CD4-positive, alpha-beta memory T cell (primary cell): ENCODE data around the gene ENO4. TPM values are rescaled to one million over a fixed set of nuclear protein-coding genes. Genes with fewer than 3 reads are reported as not detected.

Experiments used
- CTCF ChIA-PET: fragments of 350-600 bp; sonication (Branson Sonifier 250); formaldehyde crosslinking; loops from one replicate; lab custom pipeline; 2021; ENCODE audit warnings: inconsistent platforms; ENCODE audit not compliant: partially characterized antibody; lab: Charles Lee
- POLR2A ChIA-PET: fragments of 350-600 bp; sonication (Branson Sonifier 250); formaldehyde crosslinking; loops from one replicate; lab custom pipeline; 2021; ENCODE audit not compliant: partially characterized antibody; lab: Charles Lee
- DNase-seq, 5 donors: peaks; one replicate each; pipeline versions ENCODE4 v3.0.0 to v3.0.0-alpha.2; 2020 to 2022; ENCODE audit warnings: mixed read lengths in 1 of 5
- H3K27ac ChIP-seq: one replicate; pipeline ENCODE4 v1.7.0; 2013; ENCODE audit warnings: low read depth, low read length
- H3K27me3 ChIP-seq: 2 replicates; pipeline ENCODE4 v1.7.0; 2013; ENCODE audit warnings: mild to moderate bottlenecking, low read length, moderate library complexity; ENCODE audit not compliant: insufficient read depth
- H3K36me3 ChIP-seq: 2 replicates; pipeline ENCODE4 v1.7.0; 2013; ENCODE audit warnings: mild to moderate bottlenecking, low read length, moderate library complexity; ENCODE audit not compliant: insufficient read depth
- H3K4me1 ChIP-seq: 2 replicates; pipeline ENCODE4 v1.7.0; 2013; ENCODE audit warnings: mild to moderate bottlenecking, low read length, moderate library complexity; ENCODE audit not compliant: insufficient read depth
- H3K4me3 ChIP-seq, 2 donors: one replicate each; pipeline ENCODE4 v1.7.0; 2013; ENCODE audit warnings: low read length in 2 of 2, mild to moderate bottlenecking in 1 of 2
- H3K9me3 ChIP-seq, 2 donors: one replicate each; pipeline ENCODE4 v1.7.0; 2013; ENCODE audit warnings: low read length in 2 of 2, control low read depth in 1 of 2; ENCODE audit not compliant: control insufficient read depth in 1 of 2
- H3K27ac Mint-ChIP-seq, 7 donors: one replicate each; pipeline ENCODE4 v1.8.0; 2020 to 2021; ENCODE audit warnings: mixed read lengths in 7 of 7, mild to moderate bottlenecking in 6 of 7, inconsistent platforms in 3 of 7, moderate library complexity in 3 of 7
- H3K27me3 Mint-ChIP-seq, 2 donors: one replicate each; pipeline ENCODE4 v1.8.0; 2020 to 2021; ENCODE audit warnings: mixed read lengths in 2 of 2
- H3K36me3 Mint-ChIP-seq, 2 donors: one replicate each; pipeline ENCODE4 v1.8.0; 2020 to 2021; ENCODE audit warnings: mixed read lengths in 2 of 2, inconsistent platforms in 1 of 2, mild to moderate bottlenecking in 1 of 2
- H3K4me1 Mint-ChIP-seq, 4 donors: one replicate each; pipeline ENCODE4 v1.8.0; 2020 to 2021; ENCODE audit warnings: mixed read lengths in 4 of 4, mild to moderate bottlenecking in 1 of 4
- H3K4me3 Mint-ChIP-seq, 8 donors: one replicate each; pipeline ENCODE4 v1.8.0; 2020 to 2021; ENCODE audit warnings: mixed read lengths in 8 of 8, mild to moderate bottlenecking in 7 of 8, moderate library complexity in 6 of 8, inconsistent platforms in 3 of 8
- H3K9me3 Mint-ChIP-seq, 8 donors: one replicate each; pipeline ENCODE4 v1.8.0; 2020 to 2021; ENCODE audit warnings: mixed read lengths in 8 of 8, mild to moderate bottlenecking in 5 of 8, inconsistent platforms in 3 of 8, moderate library complexity in 1 of 8
- intact Hi-C: fragments of 100-400 bp; cut with micrococcal nuclease; formaldehyde crosslinking; loops from one replicate; pipeline ENCODE4 v1.15.1; 2023
- polyA plus RNA-seq, 2 donors: library from polyadenylated mRNA; unstranded; fragments of 300-500 nt; fragmentation: Illumina TruSeq; gene quantifications; one replicate each; pipeline ENCODE4 v1.2.3, GENCODE V29; 2021
- total RNA-seq, 2 experiments: library from RNA; stranded (reverse); gene quantifications; one replicate each; pipeline ENCODE4 v1.2.3, GENCODE V29; 2021

ENO4 gene
- total and polyA plus RNA-seq, 4 experiments from 2014 or later, result not detected

GRCh38 chr10:116913695-116914094, 64.4 kb downstream of the ENO4 start:
- intact Hi-C loops, result no loop called here
- Histone ChIP-seq H3K27me3 (no peaks in the 10 kb centered on the region), H3K36me3 (no peaks in the 10 kb centered on the region), H3K4me3 (no peak overlapping the region), H3K9me3 (no peaks in the 10 kb centered on the region), H3K27ac (no peak overlapping the region), H3K4me1 (no peaks in the 10 kb centered on the region)
- Mint-ChIP-seq H3K36me3 (no peaks in the 10 kb centered on the region), H3K27me3 (peaks cover 0 to 5% of the 10 kb centered on the region in 2 donors), H3K4me3 (no peak overlapping the region), H3K9me3 (peaks cover 0 to 2% (median 0%) of the 10 kb centered on the region in 8 donors), H3K4me1 (no peaks in the 10 kb centered on the region), H3K27ac (no peak overlapping the region)
- ChIA-PET CTCF (no interaction called here), POLR2A (no interaction called here)
- DNase-seq, result no peak

- no peaks in the 10 kb centered on the region for H3K36me3 Mint-ChIP-seq
- CTCF ChIA-PET, result no interaction called here
These were observed 66.0 kb downstream of the ENO4 start for GRCh38 chr10:116915340-116915739.

GRCh38 chr10:116917481-116917880, 68.2 kb downstream of the ENO4 start:
- Histone ChIP-seq H3K27me3 (no peaks in the 10 kb centered on the region), H3K4me1 (no peaks in the 10 kb centered on the region), H3K36me3 (no peaks in the 10 kb centered on the region), H3K4me3 (no peak overlapping the region), H3K9me3 (no peaks in the 10 kb centered on the region), H3K27ac (no peak overlapping the region)
- Mint-ChIP-seq H3K27me3 (peaks cover 0 to 5% of the 10 kb centered on the region in 2 donors), H3K36me3 (no peaks in the 10 kb centered on the region), H3K4me1 (no peaks in the 10 kb centered on the region), H3K9me3 (peaks cover 0 to 2% (median 0%) of the 10 kb centered on the region in 8 donors), H3K4me3 (no peak overlapping the region), H3K27ac (no peak overlapping the region)
- ChIA-PET POLR2A (no interaction called here), CTCF (no interaction called here)
- intact Hi-C loops, result no loop called here
- no peak for DNase-seq

More at GRCh38 chr10:116915340-116915739, 66.0 kb downstream of the ENO4 start:
- Histone ChIP-seq H3K27ac (no peak overlapping the region), H3K27me3 (no peaks in the 10 kb centered on the region), H3K36me3 (no peaks in the 10 kb centered on the region), H3K4me3 (no peak overlapping the region), H3K4me1 (no peaks in the 10 kb centered on the region), H3K9me3 (no peaks in the 10 kb centered on the region)
- DNase-seq, result no peak
- intact Hi-C loops, result no loop called here
- peaks cover 0 to 5% of the 10 kb centered on the region in 2 donors for H3K27me3 Mint-ChIP-seq
- peaks cover 0 to 2% (median 0%) of the 10 kb centered on the region in 8 donors for H3K9me3 Mint-ChIP-seq
- no peak overlapping the region for H3K27ac Mint-ChIP-seq
- POLR2A ChIA-PET, result no interaction called here
- no peaks in the 10 kb centered on the region for H3K4me1 Mint-ChIP-seq
- H3K4me3 Mint-ChIP-seq, result no peak overlapping the region

GRCh38 chr10:116918583-116918982, 69.3 kb downstream of the ENO4 start:
- peaks cover 0 to 5% of the 10 kb centered on the region in 2 donors for H3K27me3 Mint-ChIP-seq
- no peak overlapping the region for H3K4me3 Mint-ChIP-seq
- no peaks in the 10 kb centered on the region for H3K27me3 ChIP-seq

DNA sequence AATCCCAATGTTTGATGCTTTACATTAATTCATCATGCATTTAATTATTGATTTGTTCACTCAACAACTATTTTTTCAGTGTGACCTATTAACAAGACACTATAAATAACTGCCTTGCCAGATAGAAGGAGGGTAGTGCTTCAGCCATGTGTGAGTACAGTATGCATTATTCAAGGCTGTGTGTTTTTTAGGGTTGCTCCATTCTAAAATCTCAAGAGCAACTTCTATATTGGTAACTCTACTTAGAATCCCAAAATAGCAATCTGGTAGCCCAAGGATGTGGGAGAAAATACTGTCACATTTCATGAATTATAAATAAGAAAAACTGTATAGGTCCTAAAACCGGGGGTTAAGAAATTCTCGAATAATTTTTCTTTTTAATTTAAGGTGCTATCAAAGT, 69.9 kb downstream of the ENO4 start:
- DNase-seq, result no peak
- H3K9me3 ChIP-seq, result no peaks in the 10 kb centered on the region
- no peaks in the 10 kb centered on the region for H3K27me3 ChIP-seq
- H3K27me3 Mint-ChIP-seq, result peaks cover 0 to 5% of the 10 kb centered on the region in 2 donors
- no peak overlapping the region for H3K4me3 ChIP-seq
- no peaks in the 10 kb centered on the region for H3K36me3 ChIP-seq
- intact Hi-C loops, result no loop called here
- H3K36me3 Mint-ChIP-seq, result no peaks in the 10 kb centered on the region
- no peaks in the 10 kb centered on the region for H3K4me1 ChIP-seq
- H3K4me1 Mint-ChIP-seq, result no peaks in the 10 kb centered on the region
- no peak overlapping the region for H3K27ac Mint-ChIP-seq
- CTCF ChIA-PET, result no interaction called here
- H3K9me3 Mint-ChIP-seq, result peaks cover 0 to 2% (median 0%) of the 10 kb centered on the region in 8 donors
- no peak overlapping the region for H3K27ac ChIP-seq
- H3K4me3 Mint-ChIP-seq, result no peak overlapping the region
- POLR2A ChIA-PET, result no interaction called here

More at GRCh38 chr10:116918583-116918982, 69.3 kb downstream of the ENO4 start:
- DNase-seq, result no peak
- ChIA-PET CTCF (no interaction called here), POLR2A (no interaction called here)
- H3K4me1 ChIP-seq, result no peaks in the 10 kb centered on the region
- H3K4me3 ChIP-seq, result no peak overlapping the region
- Mint-ChIP-seq H3K36me3 (no peaks in the 10 kb centered on the region), H3K27ac (no peak overlapping the region), H3K9me3 (peaks cover 0 to 2% (median 0%) of the 10 kb centered on the region in 8 donors), H3K4me1 (no peaks in the 10 kb centered on the region)
- no peak overlapping the region for H3K27ac ChIP-seq
- H3K36me3 ChIP-seq, result no peaks in the 10 kb centered on the region
- H3K9me3 ChIP-seq, result no peaks in the 10 kb centered on the region
- intact Hi-C loops, result no loop called here

DNA sequence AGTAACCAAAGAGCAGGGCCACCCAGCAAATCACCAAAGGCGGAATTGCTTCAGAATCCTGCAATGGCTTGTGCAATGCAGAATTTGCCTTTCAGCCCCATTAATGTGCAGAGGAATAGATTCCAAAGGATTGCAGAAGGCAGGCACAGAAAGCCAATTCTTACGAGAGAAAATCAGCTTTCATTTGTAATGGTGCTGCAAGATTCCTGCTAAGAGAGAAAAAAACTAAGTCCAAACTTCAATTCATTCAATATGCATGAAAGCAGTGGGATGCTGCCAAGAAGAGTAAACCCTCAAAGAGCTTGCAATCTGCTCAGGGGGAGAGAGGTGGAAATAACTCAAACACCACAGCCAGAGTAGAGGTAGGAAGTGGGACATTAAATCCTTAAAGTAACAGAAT, 70.4 kb downstream of the ENO4 start:
- Histone ChIP-seq H3K36me3 (no peaks in the 10 kb centered on the region), H3K27me3 (no peaks in the 10 kb centered on the region), H3K4me1 (no peaks in the 10 kb centered on the region), H3K27ac (no peak overlapping the region), H3K4me3 (no peak overlapping the region), H3K9me3 (no peaks in the 10 kb centered on the region)
- Mint-ChIP-seq H3K36me3 (no peaks in the 10 kb centered on the region), H3K4me1 (no peaks in the 10 kb centered on the region), H3K9me3 (no peaks in the 10 kb centered on the region), H3K27me3 (peaks cover 0 to 1% of the 10 kb centered on the region in 2 donors), H3K4me3 (no peak overlapping the region), H3K27ac (no peak overlapping the region)
- CTCF ChIA-PET, result no interaction called here
- POLR2A ChIA-PET, result no interaction called here
- intact Hi-C loops, result no loop called here
- no peak for DNase-seq

DNA sequence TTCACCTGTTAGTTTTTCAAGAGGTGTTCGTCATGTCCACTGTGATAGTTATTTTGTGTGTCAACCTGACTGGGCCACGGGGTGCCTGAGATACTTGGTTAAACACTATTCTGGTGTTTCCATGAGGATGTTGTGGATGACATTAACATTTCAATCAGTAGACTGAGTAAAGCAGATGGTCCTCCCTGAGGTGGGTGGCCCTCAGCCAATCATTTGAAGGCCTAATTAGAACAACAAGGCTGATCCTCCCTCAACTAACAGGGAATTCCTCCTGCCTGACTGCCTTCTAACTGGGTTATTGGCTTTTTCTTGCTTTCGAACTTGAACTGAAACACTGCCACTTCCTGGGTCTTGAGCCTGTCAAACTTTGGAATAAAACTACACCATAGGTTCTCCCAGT, 75.8 kb downstream of the ENO4 start:
- H3K27me3 Mint-ChIP-seq, result no peaks in the 10 kb centered on the region
- H3K4me3 ChIP-seq, result no peak overlapping the region
- no peak overlapping the region for H3K27ac Mint-ChIP-seq
- CTCF ChIA-PET, result no interaction called here
- H3K4me1 ChIP-seq, result no peaks in the 10 kb centered on the region
- no peaks in the 10 kb centered on the region for H3K36me3 Mint-ChIP-seq
- POLR2A ChIA-PET, result no interaction called here
- no peak for DNase-seq
- no peaks in the 10 kb centered on the region for H3K36me3 ChIP-seq
- no peaks in the 10 kb centered on the region for H3K9me3 Mint-ChIP-seq
- H3K4me3 Mint-ChIP-seq, result no peak overlapping the region
- H3K9me3 ChIP-seq, result no peaks in the 10 kb centered on the region
- intact Hi-C loops, result no loop called here
- H3K4me1 Mint-ChIP-seq, result no peaks in the 10 kb centered on the region
- no peaks in the 10 kb centered on the region for H3K27me3 ChIP-seq
- no peak overlapping the region for H3K27ac ChIP-seq

DNA sequence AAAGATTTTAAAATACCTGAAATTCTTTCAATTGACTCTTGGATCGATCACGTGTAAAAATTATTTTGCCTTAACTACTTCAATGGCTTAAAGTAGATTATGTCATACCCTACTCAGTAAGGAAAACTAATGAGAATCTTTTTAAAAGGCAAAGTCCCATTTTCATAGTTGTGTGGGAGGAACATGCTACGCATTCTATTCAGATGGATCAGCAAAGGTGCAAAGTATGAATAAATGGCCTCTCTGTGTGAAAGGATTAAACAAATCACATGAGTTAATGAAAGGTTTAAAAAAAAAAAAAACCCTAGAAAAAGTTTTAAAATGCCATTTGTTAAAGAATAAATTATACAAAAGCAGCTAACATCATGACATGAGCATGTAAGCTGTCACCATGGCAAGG, 77.1 kb downstream of the ENO4 start:
- Mint-ChIP-seq H3K9me3 (no peaks in the 10 kb centered on the region), H3K27ac (no peak overlapping the region), H3K36me3 (no peaks in the 10 kb centered on the region), H3K4me3 (no peak overlapping the region), H3K4me1 (no peaks in the 10 kb centered on the region), H3K27me3 (no peaks in the 10 kb centered on the region)
- H3K27me3 ChIP-seq, result no peaks in the 10 kb centered on the region
- CTCF ChIA-PET, result no interaction called here
- no peaks in the 10 kb centered on the region for H3K9me3 ChIP-seq
- no peak for DNase-seq
- H3K27ac ChIP-seq, result no peak overlapping the region
- no peaks in the 10 kb centered on the region for H3K36me3 ChIP-seq
- no peaks in the 10 kb centered on the region for H3K4me1 ChIP-seq
- POLR2A ChIA-PET, result no interaction called here
- H3K4me3 ChIP-seq, result no peak overlapping the region
- intact Hi-C loops, result no loop called here
